GM23248 (cell line): Measurements from ENCODE around the gene HABP4. TPM values are rescaled to one million over a fixed set of nuclear protein-coding genes. Genes with fewer than 3 reads are reported as not detected.

Experiments used
- DNase-seq: peaks from one replicate; pipeline ENCODE4 v3.0.0-alpha.2; 2015
- H2AFZ ChIP-seq: fragments of 200-600 bp; sonication (generic); 2 replicates; pipeline ENCODE4 v1.6.1; 2016; ENCODE audit warnings: antibody characterized with exemption
- H3F3A ChIP-seq: fragments of 200-600 bp; sonication (generic); 2 replicates; pipeline ENCODE4 v1.6.1; 2016; ENCODE audit warnings: mild to moderate bottlenecking, antibody characterized with exemption, mixed run types; ENCODE audit not compliant: insufficient read depth
- H3K27ac ChIP-seq: fragments of 200-600 bp; sonication (generic); 2 replicates; pipeline ENCODE4 v1.5.1; 2016; ENCODE audit warnings: mild to moderate bottlenecking
- H3K27me3 ChIP-seq: fragments of 200-600 bp; sonication (generic); replicated peaks from 2 replicates; pipeline ENCODE4 v1.6.1; 2016; ENCODE audit warnings: mild to moderate bottlenecking; ENCODE audit not compliant: insufficient read depth
- H3K36me3 ChIP-seq: fragments of 200-600 bp; sonication (generic); 2 replicates; pipeline ENCODE4 v1.6.1; 2016; ENCODE audit warnings: low read depth, mild to moderate bottlenecking
- H3K4me1 ChIP-seq: fragments of 200-600 bp; sonication (generic); 2 replicates; pipeline ENCODE4 v1.6.1; 2016; ENCODE audit warnings: mild to moderate bottlenecking; ENCODE audit not compliant: insufficient read depth
- H3K4me2 ChIP-seq: fragments of 200-600 bp; sonication (generic); one replicate; pipeline ENCODE4 v1.6.1; 2016; ENCODE audit warnings: mild to moderate bottlenecking; ENCODE audit not compliant: unreplicated experiment
- H3K4me3 ChIP-seq: fragments of 200-600 bp; sonication (generic); 2 replicates; pipeline ENCODE4 v1.5.1; 2016; ENCODE audit warnings: mild to moderate bottlenecking
- H3K79me2 ChIP-seq: fragments of 200-600 bp; sonication (generic); 2 replicates; pipeline ENCODE4 v1.6.1; 2016; ENCODE audit warnings: mild to moderate bottlenecking; ENCODE audit not compliant: insufficient read depth
- H3K9ac ChIP-seq: fragments of 200-600 bp; sonication (generic); 2 replicates; pipeline ENCODE4 v1.6.1; 2016; ENCODE audit warnings: mild to moderate bottlenecking
- H3K9me2 ChIP-seq: fragments of 200-600 bp; sonication (generic); 2 replicates; pipeline ENCODE4 v1.6.1; 2016; ENCODE audit warnings: mixed run types, mild to moderate bottlenecking, moderate library complexity; ENCODE audit not compliant: insufficient read depth
- H3K9me3 ChIP-seq: fragments of 200-600 bp; sonication (generic); one replicate; pipeline ENCODE4 v1.6.1; 2017; ENCODE audit warnings: low read depth
- H4K20me1 ChIP-seq: fragments of 200-600 bp; sonication (generic); 2 replicates; pipeline ENCODE4 v1.6.0; 2016; ENCODE audit not compliant: insufficient read depth
- EZH2 ChIP-seq: fragments of 200-600 bp; sonication (generic); IDR thresholded peaks from 2 replicates; pipeline ENCODE4 v1.6.1; 2018; ENCODE audit warnings: antibody characterized with exemption, mild to moderate bottlenecking; ENCODE audit not compliant: insufficient read depth, poor library complexity, severe bottlenecking
- EZH2phosphoT487 ChIP-seq: fragments of 200-600 bp; sonication (generic); IDR thresholded peaks from 2 replicates; pipeline ENCODE4 v1.6.1; 2018; ENCODE audit warnings: antibody characterized with exemption, moderate library complexity, mild to moderate bottlenecking, low read depth; ENCODE audit not compliant: insufficient read depth
- WGBS, 2 experiments: methylation state at CpG; one replicate each; pipeline ENCODE4 v1.1.6; 2015 to 2017; ENCODE audit warnings: low lambda C conversion rate in 2 of 2, low coverage in 1 of 2; ENCODE audit errors: missing lambda C conversion rate in 2 of 2; 5-methylcytosine and 5-hydroxymethylcytosine counted together
- in situ Hi-C: fragments of 300-500 bp; cut with MboI; formaldehyde crosslinking; loops from 2 replicates; pipeline ENCODE4 v1.15.0; 2020
- polyA plus RNA-seq: library from polyadenylated mRNA; unstranded; fragments of >200 nt; fragmentation: Nextera tagmentation; extraction: Ambion mirVana; gene quantifications from 2 replicates; pipeline ENCODE4 v1.2.1, GENCODE V29; 2016
- total RNA-seq: library from RNA; depleted of rRNA; stranded (reverse); fragments of >200 nt; shearing (Covaris generic); gene quantifications from 2 replicates; pipeline ENCODE4 v1.2.3, GENCODE V29; 2014

HABP4 gene
- total and polyA plus RNA-seq, 2 experiments from 2014 or later, result 13.2 to 17.2 TPM

- in situ Hi-C loops, result no loop called here
- no peak overlapping the region for H3K4me2 ChIP-seq
- DNase-seq, result no peak
- H3K36me3 ChIP-seq, result no peaks in the 10 kb centered on the region
- H3F3A ChIP-seq, result peaks cover 5% of the 10 kb centered on the region
- H3K4me3 ChIP-seq, result no peak overlapping the region
- H3K4me1 ChIP-seq, result peaks cover 6% of the 10 kb centered on the region; the same call in 1 of the 2 replicates
- H3K9ac ChIP-seq, result no peak overlapping the region
- 85 to 92% methylated on average over 8 of the region's 8 CpGs for WGBS, 2 experiments
- no peaks in the 10 kb centered on the region for H3K9me2 ChIP-seq
- no peaks in the 10 kb centered on the region for H4K20me1 ChIP-seq
- H2AFZ ChIP-seq, result no peak overlapping the region
- peaks cover 39% of the 10 kb centered on the region for H3K79me2 ChIP-seq
- no peak overlapping the region for H3K27ac ChIP-seq
- TF ChIP-seq EZH2phosphoT487 (no peak), EZH2 (no peak)
- no peaks in the 10 kb centered on the region for H3K27me3 ChIP-seq
- no peaks in the 10 kb centered on the region for H3K9me3 ChIP-seq
Observed at GRCh38 chr9:96412174-96412913, 37.6 kb upstream of the HABP4 start.

- in situ Hi-C loops, result no loop called here
- Histone ChIP-seq H4K20me1 (no peaks in the 10 kb centered on the region), H3K9me3 (no peaks in the 10 kb centered on the region), H3K4me1 (peaks cover 6% of the 10 kb centered on the region; the same call in 1 of the 2 replicates), H3F3A (peaks cover 5% of the 10 kb centered on the region), H3K36me3 (no peaks in the 10 kb centered on the region), H3K4me3 (no peak overlapping the region), H3K27me3 (no peaks in the 10 kb centered on the region), H3K79me2 (peaks cover 36% of the 10 kb centered on the region), H3K9ac (no peak overlapping the region), H3K4me2 (no peak overlapping the region), H3K9me2 (no peaks in the 10 kb centered on the region), H2AFZ (no peak overlapping the region; the same call in 1 of the 2 replicates), H3K27ac (no peak overlapping the region)
- no peak for DNase-seq
- no peak for TF ChIP-seq EZH2
- TF ChIP-seq EZH2phosphoT487, result no peak
- WGBS, 2 experiments, result 64 to 66% methylated on average over 7 of the region's 7 CpGs
Observed at GRCh38 chr9:96413302-96414221, 36.4 kb upstream of the HABP4 start.

GRCh38 chr9:96417051-96417586, 32.9 kb upstream of the HABP4 start:
- peaks cover 36% of the 10 kb centered on the region for H3K79me2 ChIP-seq
- H3K9me2 ChIP-seq, result no peaks in the 10 kb centered on the region
- peak overlapping the region; percentile 69 for H3K9ac ChIP-seq
- H3K4me3 ChIP-seq, result peak overlapping the region; percentile 85
- no peaks in the 10 kb centered on the region for H3K27me3 ChIP-seq
- peak overlapping the region; percentile 90 for H3K4me2 ChIP-seq
- H3K9me3 ChIP-seq, result no peaks in the 10 kb centered on the region
- peak; percentile 91 for DNase-seq
- peaks cover 25% of the 10 kb centered on the region for H3F3A ChIP-seq
- no peaks in the 10 kb centered on the region for H4K20me1 ChIP-seq
- no peak for TF ChIP-seq EZH2phosphoT487
- TF ChIP-seq EZH2, result no peak
- peaks cover 27% of the 10 kb centered on the region for H3K4me1 ChIP-seq
- peak overlapping the region; percentile 23; the same call in 1 of the 2 replicates for H3K27ac ChIP-seq
- in situ Hi-C loops, result no loop called here
- peak overlapping the region; percentile 100 for H2AFZ ChIP-seq
- H3K36me3 ChIP-seq, result no peaks in the 10 kb centered on the region
- 1 to 2% methylated on average over 25 to 32 of the region's 50 CpGs for WGBS, 2 experiments

GRCh38 chr9:96417661-96418082, 32.3 kb upstream of the HABP4 start:
- in situ Hi-C loops, result no loop called here
- peaks cover 27% of the 10 kb centered on the region for H3K4me1 ChIP-seq

More at GRCh38 chr9:96417661-96418082, 32.3 kb upstream of the HABP4 start:
- Histone ChIP-seq H3F3A (peaks cover 25% of the 10 kb centered on the region), H2AFZ (peak overlapping the region; percentile 81), H3K9ac (peak overlapping the region; percentile 83), H3K27ac (peak overlapping the region; percentile 56), H3K79me2 (peaks cover 36% of the 10 kb centered on the region), H3K9me2 (no peaks in the 10 kb centered on the region), H3K4me3 (peak overlapping the region; percentile 85), H3K27me3 (no peaks in the 10 kb centered on the region), H3K9me3 (no peaks in the 10 kb centered on the region), H3K36me3 (no peaks in the 10 kb centered on the region), H4K20me1 (no peaks in the 10 kb centered on the region), H3K4me2 (peak overlapping the region; percentile 86)
- TF ChIP-seq EZH2 (no peak), EZH2phosphoT487 (no peak)
- peak; percentile 59 for DNase-seq
- WGBS, 2 experiments, result 1% methylated on average over 26 to 38 of the region's 62 CpGs
